Breast epithelium (tissue), 4 donors: Measurements from ENCODE around the gene MT1E. TPM values are rescaled to one million over a fixed set of nuclear protein-coding genes. Genes with fewer than 3 reads are reported as not detected.

ENCODE experiments used
- DNase-seq, 2 donors: peaks; one replicate each; pipeline ENCODE4 v3.0.0-alpha.2; 2019; ENCODE audit warnings: low spot score in 2 of 2
- H3K27ac ChIP-seq, 2 donors: fragments of 200-600 bp; sonication (generic) in 1 of 2; one replicate each; pipeline ENCODE4 v1.5.1; 2016 to 2019; ENCODE audit warnings: mild to moderate bottlenecking in 1 of 2
- H3K27me3 ChIP-seq, 2 donors: fragments of 200-600 bp; sonication (generic) in 1 of 2; one replicate each; pipeline versions ENCODE4 v1.5.1 to v1.6.0; 2017 to 2019; ENCODE audit warnings: control low read depth in 1 of 2, mild to moderate bottlenecking in 1 of 2
- H3K36me3 ChIP-seq: fragments of 200-600 bp; one replicate; pipeline ENCODE4 v1.5.1; 2019
- H3K4me1 ChIP-seq, 2 donors: fragments of 200-600 bp; sonication (generic); one replicate each; pipeline ENCODE4 v1.5.1; 2016 to 2019; ENCODE audit warnings: control low read depth in 1 of 2
- H3K4me3 ChIP-seq, 3 donors: fragments of 200-600 bp; sonication (generic); 1 replicate in 2 of 3; 2 replicates in 1 of 3; pipeline ENCODE4 v1.5.1; 2016 to 2019; ENCODE audit warnings: mild to moderate bottlenecking in 3 of 3, moderate library complexity in 2 of 3
- H3K9me3 ChIP-seq, 2 donors: fragments of 200-600 bp; sonication (generic) in 1 of 2; one replicate each; pipeline ENCODE4 v1.5.1; 2016 to 2019; ENCODE audit warnings: control low read depth in 1 of 2
- CTCF ChIP-seq, 3 donors: fragments of 450-650 bp; IDR thresholded peaks; one replicate each; pipeline ENCODE4 v1.5.1; 2016 to 2017; ENCODE audit warnings: antibody characterized with exemption in 3 of 3, mild to moderate bottlenecking in 3 of 3, moderate library complexity in 3 of 3
- POLR2A ChIP-seq: fragments of 450-650 bp; IDR thresholded peaks from one replicate; pipeline ENCODE4 v1.6.1; 2016; ENCODE audit warnings: antibody characterized with exemption, mild to moderate bottlenecking, moderate library complexity
- POLR2AphosphoS5 ChIP-seq, 3 donors: sonication (generic); formaldehyde crosslinking; IDR thresholded peaks; one replicate each; pipeline ENCODE4 v1.6.1; 2017; ENCODE audit warnings: antibody characterized with exemption in 3 of 3
- intact Hi-C: fragments of 100-400 bp; cut with DNase I; formaldehyde crosslinking; loops from one replicate; pipeline ENCODE4 v1.15.1; 2023; ENCODE audit warnings: low total_unique reads
- total RNA-seq, 3 donors: library from RNA; depleted of rRNA; stranded (reverse); fragments of >200 nt; gene quantifications; one replicate each; pipeline ENCODE4 v1.1.0, GENCODE V29; 2016

MT1E gene
- total RNA-seq, 3 donors from 2014 or later: 284 to 698 (median 513) TPM

DNA sequence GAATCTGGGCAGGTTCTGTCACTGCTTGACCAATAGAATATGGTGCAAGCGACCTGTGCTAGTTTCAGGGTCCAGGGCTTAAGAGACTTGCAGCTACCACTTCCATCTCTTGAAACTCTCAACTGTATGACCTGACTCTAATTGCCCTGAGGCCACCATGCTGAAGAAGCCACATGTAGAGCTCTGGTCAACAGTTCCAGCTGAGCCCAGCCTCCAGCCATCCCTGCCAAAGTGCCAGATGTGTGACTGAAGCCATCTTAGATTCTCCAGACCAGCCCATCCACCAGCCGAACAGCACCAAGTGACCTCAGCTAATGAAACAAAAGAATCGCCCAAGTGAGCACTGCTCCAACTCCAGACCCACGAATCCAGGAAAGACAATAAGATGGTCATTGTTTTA, 20.6 kb upstream of the MT1E start:
- Histone ChIP-seq H3K4me3 (no peak overlapping the region), H3K36me3 (no peaks in the 10 kb centered on the region), H3K27me3 (no peaks in the 10 kb centered on the region), H3K27ac (peak overlapping the region; percentile 96 to 99), H3K9me3 (no peaks in the 10 kb centered on the region), H3K4me1 (peaks cover 7 to 13% of the 10 kb centered on the region in 2 donors)
- intact Hi-C loops: no loop called here
- DNase-seq: no peak
- TF ChIP-seq POLR2AphosphoS5 (IDR thresholded peaks at IDR 0.05) (no peak), POLR2A (no peak), CTCF (IDR thresholded peaks at IDR 0.05) (no peak)

DNA sequence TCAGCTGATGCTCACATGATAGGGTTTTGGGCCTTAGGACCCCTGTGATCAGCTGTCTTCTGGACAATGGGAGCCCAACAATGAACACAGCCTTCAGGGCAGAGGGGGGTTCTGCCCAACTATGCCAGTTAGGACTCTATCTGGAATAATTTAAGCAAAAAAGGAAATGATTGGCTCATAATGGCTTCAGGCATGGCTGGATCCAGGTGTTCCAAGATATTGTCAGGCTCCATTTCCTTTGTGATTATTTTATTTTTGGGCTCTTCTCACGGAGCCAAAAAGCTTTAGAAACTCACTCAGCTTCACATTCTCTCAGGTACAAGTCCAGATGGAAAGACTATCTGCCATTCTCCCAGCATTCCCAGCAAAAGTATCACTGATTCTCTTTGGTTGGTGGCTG, 20.1 kb upstream of the MT1E start:
- Histone ChIP-seq H3K4me1 (peaks cover 12 to 13% of the 10 kb centered on the region in 2 donors), H3K9me3 (no peaks in the 10 kb centered on the region), H3K36me3 (no peaks in the 10 kb centered on the region), H3K27me3 (no peaks in the 10 kb centered on the region), H3K27ac (peak overlapping the region; percentile 96 to 99), H3K4me3 (no peak overlapping the region)
- TF ChIP-seq POLR2A (no peak), CTCF (IDR thresholded peaks at IDR 0.05) (no peak), POLR2AphosphoS5 (IDR thresholded peaks at IDR 0.05) (no peak)
- DNase-seq: no peak
- intact Hi-C loops: no loop called here

- Histone ChIP-seq H3K9me3 (no peaks in the 10 kb centered on the region), H3K27me3 (no peaks in the 10 kb centered on the region), H3K36me3 (no peaks in the 10 kb centered on the region), H3K4me1 (peaks cover 15 to 17% of the 10 kb centered on the region in 2 donors), H3K4me3 (peak overlapping the region in 1 of 3 donors; percentile 86), H3K27ac (peak overlapping the region; percentile 96 to 99)
- intact Hi-C loops: no loop called here
- peak in 1 of 2 donors; percentile 61 for DNase-seq
- no peak for TF ChIP-seq POLR2A
- no peak for TF ChIP-seq CTCF (IDR thresholded peaks at IDR 0.05)
- no peak for TF ChIP-seq POLR2AphosphoS5 (IDR thresholded peaks at IDR 0.05)
Measured at GRCh38 chr16:56606071-56606475, 19.5 kb upstream of the MT1E start.

- Histone ChIP-seq H3K4me3 (peak overlapping the region in 2 of 3 donors; percentile 78 to 86), H3K4me1 (peaks cover 18 to 19% of the 10 kb centered on the region in 2 donors), H3K27me3 (no peaks in the 10 kb centered on the region), H3K9me3 (no peaks in the 10 kb centered on the region), H3K27ac (peak overlapping the region; percentile 96 to 99), H3K36me3 (no peaks in the 10 kb centered on the region)
- TF ChIP-seq POLR2A: no peak
- no peak for TF ChIP-seq CTCF (IDR thresholded peaks at IDR 0.05)
- no peak for TF ChIP-seq POLR2AphosphoS5 (IDR thresholded peaks at IDR 0.05)
- intact Hi-C loops: no loop called here
- DNase-seq: no peak
Measured at GRCh38 chr16:56606476-56607108, 19.0 kb upstream of the MT1E start.

GRCh38 chr16:56607109-56607618, 18.4 kb upstream of the MT1E start:
- peak overlapping the region; percentile 78 to 86 (median 83) for H3K4me3 ChIP-seq

More at GRCh38 chr16:56607109-56607618, 18.4 kb upstream of the MT1E start:
- peak; percentile 79 to 96 for DNase-seq
- TF ChIP-seq POLR2A (no peak), CTCF (IDR thresholded peaks at IDR 0.05) (peak in 1 of 3 donors; percentile 16), POLR2AphosphoS5 (IDR thresholded peaks at IDR 0.05) (peak; percentile 93 to 100 (median 98))
- H3K27ac ChIP-seq: peak overlapping the region; percentile 96 to 99
- no peaks in the 10 kb centered on the region for H3K36me3 ChIP-seq
- H3K9me3 ChIP-seq: no peaks in the 10 kb centered on the region
- H3K27me3 ChIP-seq: no peaks in the 10 kb centered on the region
- H3K4me1 ChIP-seq: peaks cover 18 to 19% of the 10 kb centered on the region in 2 donors
- intact Hi-C loops: no loop called here
